Uterus (tissue), 4 donors: ENCODE results near the gene ARMC2. TPM values are rescaled to one million over a fixed set of nuclear protein-coding genes. Genes with fewer than 3 reads are reported as not detected.
"Not testable (repeated sequence)": the region's sequence is repeated elsewhere in the genome, so short reads cannot be mapped to it uniquely, and the experiment has no call there.

Source experiments
- DNase-seq, 2 donors: peaks; one replicate each; pipeline ENCODE4 v3.0.0-alpha.2; 2019 to 2020
- H3K27ac ChIP-seq, 2 donors: fragments of 200-600 bp; sonication (generic); 1 replicate in 1 of 2; 2 replicates in 1 of 2; pipeline ENCODE4 v1.5.1; 2016 to 2018
- H3K27me3 ChIP-seq, 2 donors: fragments of 200-600 bp; sonication (generic); one replicate each; pipeline ENCODE4 v1.5.1; 2018 to 2019; ENCODE audit warnings: control low read depth in 1 of 2
- H3K36me3 ChIP-seq, 2 donors: fragments of 200-600 bp; sonication (generic); one replicate each; pipeline ENCODE4 v1.5.1; 2019; ENCODE audit warnings: control low read depth in 1 of 2
- H3K4me1 ChIP-seq, 2 donors: fragments of 200-600 bp; sonication (generic); one replicate each; pipeline ENCODE4 v1.5.1; 2018 to 2019; ENCODE audit warnings: control low read depth in 1 of 2
- H3K4me3 ChIP-seq, 2 donors: fragments of 200-600 bp; sonication (generic); 1 replicate in 1 of 2; 2 replicates in 1 of 2; pipeline ENCODE4 v1.5.1; 2018 to 2019; ENCODE audit warnings: mild to moderate bottlenecking in 1 of 2
- H3K9me3 ChIP-seq, 2 donors: fragments of 200-600 bp; sonication (generic); one replicate each; pipeline ENCODE4 v1.5.1; 2019; ENCODE audit warnings: control low read depth in 1 of 2
- CTCF ChIP-seq, 4 experiments: fragments of 200-600 bp in 2 of 4; fragments of 450-650 bp in 2 of 4; sonication (generic) in 2 of 4; IDR thresholded peaks; one replicate each; pipeline ENCODE4 v1.5.1; 2016 to 2019; ENCODE audit warnings: antibody characterized with exemption in 4 of 4, mild to moderate bottlenecking in 2 of 4, moderate library complexity in 1 of 4
- POLR2A ChIP-seq, 2 donors: fragments of 450-650 bp; IDR thresholded peaks; one replicate each; pipeline ENCODE4 v1.6.1; 2016; ENCODE audit warnings: antibody characterized with exemption in 2 of 2, mild to moderate bottlenecking in 1 of 2, moderate library complexity in 1 of 2
- intact Hi-C: fragments of 100-400 bp; cut with DNase I; formaldehyde crosslinking; loops from one replicate; pipeline ENCODE4 v1.15.1; 2023; ENCODE audit warnings: low total_unique reads
- total RNA-seq, 4 donors: library from RNA; depleted of rRNA in 3 of 4; stranded (reverse); fragments of >200 nt in 3 of 4; gene quantifications; one replicate each; pipeline versions ENCODE4 v1.1.0 to v1.2.4, GENCODE V29; 2014 to 2023
- donor health status: DM: yes; HTN: yes; CAD: no.

The ARMC2 gene
- total RNA-seq, 4 donors from 2014 or later: 5.1 to 15.1 (median 9.1) TPM; not detected in 1

GRCh38 chr6:108853077-108853476 is 4.9 kb downstream of the ARMC2 start:
- H3K27me3 ChIP-seq: no peaks in the 10 kb centered on the region
- intact Hi-C loops: no loop called here
- H3K36me3 ChIP-seq: no peaks in the 10 kb centered on the region
- H3K4me3 ChIP-seq: no peak overlapping the region
- no peak overlapping the region for H3K27ac ChIP-seq
- no peaks in the 10 kb centered on the region for H3K4me1 ChIP-seq
- TF ChIP-seq POLR2A (IDR thresholded peaks at IDR 0.05): no peak
- TF ChIP-seq CTCF (IDR thresholded peaks at IDR 0.05): no peak
- DNase-seq: no peak
- H3K9me3 ChIP-seq: peaks cover 0 to 16% of the 10 kb centered on the region in 2 donors

- Histone ChIP-seq H3K4me3 (no peak overlapping the region), H3K36me3 (no peaks in the 10 kb centered on the region), H3K9me3 (peaks cover 0 to 4% of the 10 kb centered on the region in 2 donors), H3K4me1 (no peaks in the 10 kb centered on the region), H3K27ac (no peak overlapping the region), H3K27me3 (no peaks in the 10 kb centered on the region)
- intact Hi-C loops: no loop called here
- DNase-seq: no peak
- no peak for TF ChIP-seq POLR2A (IDR thresholded peaks at IDR 0.05)
- TF ChIP-seq CTCF (IDR thresholded peaks at IDR 0.05): no peak
These were observed 14.4 kb downstream of the ARMC2 start for GRCh38 chr6:108862479-108863191.

- H3K4me3 ChIP-seq, DNase-seq, H3K4me1 ChIP-seq, H3K27ac ChIP-seq, H3K36me3 ChIP-seq, intact Hi-C loops, H3K9me3 ChIP-seq, H3K27me3 ChIP-seq: not testable (repeated sequence)
These were observed 17.6 kb downstream of the ARMC2 start for GRCh38 chr6:108865751-108866286.

GRCh38 chr6:108866798-108867197 is 18.6 kb downstream of the ARMC2 start:
- Histone ChIP-seq H3K27me3 (no peaks in the 10 kb centered on the region), H3K9me3 (no peaks in the 10 kb centered on the region), H3K36me3 (no peaks in the 10 kb centered on the region), H3K27ac (no peak overlapping the region), H3K4me3 (no peak overlapping the region), H3K4me1 (no peaks in the 10 kb centered on the region)
- intact Hi-C loops: no loop called here
- no peak for DNase-seq
- TF ChIP-seq CTCF (IDR thresholded peaks at IDR 0.05): no peak
- no peak for TF ChIP-seq POLR2A (IDR thresholded peaks at IDR 0.05)

- Histone ChIP-seq H3K9me3 (no peaks in the 10 kb centered on the region), H3K27ac (no peak overlapping the region), H3K36me3 (no peaks in the 10 kb centered on the region), H3K4me3 (no peak overlapping the region), H3K27me3 (no peaks in the 10 kb centered on the region), H3K4me1 (no peaks in the 10 kb centered on the region)
- no peak for TF ChIP-seq POLR2A (IDR thresholded peaks at IDR 0.05)
- no peak for TF ChIP-seq CTCF (IDR thresholded peaks at IDR 0.05)
- no peak for DNase-seq
- intact Hi-C loops: no loop called here
These were observed 20.4 kb downstream of the ARMC2 start for GRCh38 chr6:108868647-108869046.
